Psoas muscle (tissue), 8 donors: Measurements from ENCODE around the gene BIRC6. TPM values are rescaled to one million over a fixed set of nuclear protein-coding genes. Genes with fewer than 3 reads are reported as not detected.

Source experiments
- ATAC-seq, 4 donors: fragments of 200-7000 bp; cut with Tn5 transposase; one replicate each; pipeline ENCODE4 v1.9.1; 2020; ENCODE audit warnings: moderate library complexity in 3 of 4, mild to moderate bottlenecking in 2 of 4
- DNase-seq, 2 donors: peaks; one replicate each; pipeline ENCODE4 v3.0.0-alpha.2; 2020
- H3K27ac ChIP-seq: fragments of 200-600 bp; one replicate; pipeline ENCODE4 v1.8.0; 2022
- H3K27me3 ChIP-seq, 3 donors: fragments of 200-600 bp in 1 of 3; one replicate each; pipeline versions ENCODE4 v1.6.1 to v1.8.0; 2013 to 2022; ENCODE audit warnings: low read length in 2 of 3, mild to moderate bottlenecking in 2 of 3, moderate library complexity in 1 of 3; ENCODE audit not compliant: insufficient read depth in 3 of 3
- H3K36me3 ChIP-seq, 2 donors: fragments of 200-600 bp in 1 of 2; one replicate each; pipeline versions ENCODE4 v1.6.1 to v1.8.0; 2013 to 2022; ENCODE audit warnings: low read depth in 1 of 2, mild to moderate bottlenecking in 1 of 2, moderate library complexity in 1 of 2; ENCODE audit not compliant: insufficient read depth in 1 of 2
- H3K4me1 ChIP-seq: fragments of 200-600 bp; one replicate; pipeline ENCODE4 v1.8.0; 2022
- H3K4me3 ChIP-seq: fragments of 200-600 bp; one replicate; pipeline ENCODE4 v1.8.0; 2022; ENCODE audit warnings: mild to moderate bottlenecking
- H3K9me3 ChIP-seq: fragments of 200-600 bp; one replicate; pipeline ENCODE4 v1.8.0; 2022
- CTCF ChIP-seq: fragments of 200-600 bp; IDR thresholded peaks from one replicate; pipeline ENCODE4 v1.8.0; 2022; ENCODE audit warnings: antibody characterized with exemption
- WGBS, 3 donors: extraction: QIAGEN DNeasy Blood & Tissue Kit; methylation state at CpG; one replicate each; pipeline versions ENCODE4 v1.1.6 to v1.1.7; 2013; 5-methylcytosine and 5-hydroxymethylcytosine counted together
- intact Hi-C, 2 donors: fragments of 100-400 bp; cut with DNase I; formaldehyde crosslinking; loops; one replicate each; pipeline versions ENCODE4 v1.11.0 to v1.14.2; 2022
- polyA plus RNA-seq, 3 donors: library from polyadenylated mRNA; stranded (reverse); fragments of 200-250 nt; gene quantifications; one replicate each; pipeline ENCODE4 v1.2.3, GENCODE V29; 2013
- total RNA-seq, 4 donors: library from RNA; stranded (reverse); fragmentation: NEBNext Ultra II Directional in 2 of 4; extraction: Animal tissue kit (Norgen Biotek cat#: 25700) in 2 of 4; gene quantifications; one replicate each; pipeline versions ENCODE4 v1.2.1 to v1.2.4, GENCODE V29; 2021 to 2023
- donor health status: healthy with polysubstance abuse.
- donor health status: DM: no; HTN: no; CAD: no; lungs with moderate emphysema.
- donor health status: Bipolar disorder and iron deficiency.
- donor health status: healthy.
- donor health status: DM: yes; HTN: yes; CAD: no.
- donor health status: DM: no; HTN: no; CAD: no.
- donor health status: DM: no; HTN: no; CAD: no.
- donor health status: DM: yes; HTN: yes; CAD: no.

BIRC6 gene
- total and polyA plus RNA-seq, 7 donors, result 11.1 to 66.7 (median 38.1) TPM

- ATAC-seq (peak in 1 of 4 donors; percentile 45), DNase-seq (no peak)
- no peak for TF ChIP-seq CTCF
- Histone ChIP-seq H3K4me3 (no peak overlapping the region), H3K4me1 (no peaks in the 10 kb centered on the region), H3K27me3 (no peaks in the 10 kb centered on the region), H3K36me3 (peaks cover 0 to 42% of the 10 kb centered on the region in 2 donors), H3K9me3 (no peaks in the 10 kb centered on the region), H3K27ac (no peak overlapping the region)
- intact Hi-C loops, result no loop called here
- WGBS, 3 donors, result 87 to 94% (median 92%) methylated on average over 3 of the region's 3 CpGs
Observed at GRCh38 chr2:32559136-32559535, 202.3 kb downstream of the BIRC6 start.

- intact Hi-C loops, result no loop called here
- Histone ChIP-seq H3K27me3 (no peaks in the 10 kb centered on the region), H3K4me3 (no peak overlapping the region), H3K36me3 (peaks cover 0 to 37% of the 10 kb centered on the region in 2 donors), H3K27ac (no peak overlapping the region), H3K9me3 (peaks cover 8% of the 10 kb centered on the region), H3K4me1 (no peaks in the 10 kb centered on the region)
- TF ChIP-seq CTCF, result no peak
- DNase-seq, result no peak
- no peak for ATAC-seq
- 95 to 97% (median 96%) methylated on average over 4 of the region's 4 CpGs for WGBS, 3 donors
Observed at GRCh38 chr2:32562906-32563305, 206.1 kb downstream of the BIRC6 start.

- Histone ChIP-seq H3K9me3 (peaks cover 8% of the 10 kb centered on the region), H3K27ac (no peak overlapping the region), H3K4me1 (no peaks in the 10 kb centered on the region), H3K4me3 (no peak overlapping the region), H3K27me3 (no peaks in the 10 kb centered on the region), H3K36me3 (peaks cover 0 to 37% of the 10 kb centered on the region in 2 donors)
- TF ChIP-seq CTCF, result no peak
- no peak for ATAC-seq
- 72 to 86% (median 78%) methylated on average over 2 of the region's 2 CpGs for WGBS, 3 donors
- intact Hi-C loops, result no loop called here
- DNase-seq, result no peak
Observed at GRCh38 chr2:32564417-32565035, 207.7 kb downstream of the BIRC6 start.

GRCh38 chr2:32565902-32566301 lies 209.1 kb downstream of the BIRC6 start:
- Histone ChIP-seq H3K27ac (no peak overlapping the region), H3K4me1 (no peaks in the 10 kb centered on the region), H3K36me3 (peaks cover 0 to 29% of the 10 kb centered on the region in 2 donors), H3K9me3 (peaks cover 8% of the 10 kb centered on the region), H3K4me3 (no peak overlapping the region), H3K27me3 (no peaks in the 10 kb centered on the region)
- intact Hi-C loops, result no loop called here
- no peak for ATAC-seq
- 96 to 100% (median 99%) methylated on average over 1 of the region's 1 CpG for WGBS, 3 donors
- no peak for DNase-seq
- TF ChIP-seq CTCF, result no peak

GRCh38 chr2:32572030-32572429 lies 215.2 kb downstream of the BIRC6 start:
- DNase-seq (no peak), ATAC-seq (no peak)
- no peak overlapping the region for H3K27ac ChIP-seq
- no peaks in the 10 kb centered on the region for H3K4me1 ChIP-seq
- WGBS, 3 donors, result 92 to 96% (median 95%) methylated on average over 3 of the region's 3 CpGs
- peaks cover 0 to 25% of the 10 kb centered on the region in 2 donors for H3K36me3 ChIP-seq
- no peak for TF ChIP-seq CTCF
- no peaks in the 10 kb centered on the region for H3K9me3 ChIP-seq
- no peak overlapping the region for H3K4me3 ChIP-seq
- no peaks in the 10 kb centered on the region for H3K27me3 ChIP-seq
- intact Hi-C loops, result no loop called here
